ENCODE measurements around the gene CD248.
"Not testable (repeated sequence)": the region's sequence is repeated elsewhere in the genome, so short reads cannot be mapped to it uniquely, and the experiment has no call there.

The CD248 gene
- total RNA-seq: 0 to 1.8 (median 0.40) reads per million in 9 experiments

DNA sequence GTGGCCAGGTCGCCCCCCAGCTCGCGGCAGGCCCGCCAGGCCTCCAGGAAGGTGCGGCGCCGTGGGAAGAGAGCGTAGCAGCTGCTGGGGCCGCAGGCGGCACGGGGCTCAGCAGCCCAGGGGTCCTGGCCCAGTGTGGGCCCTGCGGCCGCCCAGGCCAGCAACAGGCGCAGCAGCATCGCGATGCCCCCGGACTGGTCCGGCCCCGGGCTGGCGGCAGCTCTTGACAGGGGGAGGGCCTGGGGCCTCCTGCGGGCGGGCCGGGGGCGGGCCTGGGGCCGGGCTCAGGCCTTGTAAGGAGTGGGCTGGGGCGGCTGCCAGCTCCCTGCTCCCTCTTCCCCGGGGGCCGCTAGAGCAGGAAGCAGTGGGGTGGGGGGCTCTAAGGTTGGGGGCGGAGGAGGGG is at the start of gene CD248:
CD248 (minus strand) TSS at position 196 of the 403 bp plus-strand sequence; CDS start at position 179, 17 bp downstream.
- peak within 1 kb of the TSS; percentile 63 to 87 for H3K4me3 Mint-ChIP-seq
- DNase-seq: no peak
- peak within 1 kb of the TSS; percentile 92 to 93 for H3K27ac Mint-ChIP-seq
- H3K4me1 Mint-ChIP-seq (ENCODE audit: low read depth in 2 of 2): peaks cover 34 to 38% of the 10 kb centered on the region in 2 donors
- H3K9me3 Mint-ChIP-seq: no peaks in the 10 kb centered on the region
- no peaks in the 10 kb centered on the region for H3K27me3 Mint-ChIP-seq
- peaks cover 20% of the 10 kb centered on the region for H3K36me3 Mint-ChIP-seq (ENCODE audit: insufficient read depth)
- ATAC-seq (replicated peaks): no peak

- no peak overlapping the region for H3K27ac Mint-ChIP-seq
- no peaks in the 10 kb centered on the region for H3K36me3 Mint-ChIP-seq (ENCODE audit: insufficient read depth)
- H3K4me3 Mint-ChIP-seq: no peak overlapping the region
- H3K4me1 Mint-ChIP-seq (ENCODE audit: low read depth in 2 of 2): peaks cover 0 to 6% of the 10 kb centered on the region in 2 donors
- no peak for ATAC-seq (replicated peaks)
- no peak for DNase-seq
- H3K27me3 Mint-ChIP-seq: no peaks in the 10 kb centered on the region
- no peaks in the 10 kb centered on the region for H3K9me3 Mint-ChIP-seq
Observed at GRCh38 chr11:66365711-66366619, 49.1 kb upstream of the CD248 start.

DNA sequence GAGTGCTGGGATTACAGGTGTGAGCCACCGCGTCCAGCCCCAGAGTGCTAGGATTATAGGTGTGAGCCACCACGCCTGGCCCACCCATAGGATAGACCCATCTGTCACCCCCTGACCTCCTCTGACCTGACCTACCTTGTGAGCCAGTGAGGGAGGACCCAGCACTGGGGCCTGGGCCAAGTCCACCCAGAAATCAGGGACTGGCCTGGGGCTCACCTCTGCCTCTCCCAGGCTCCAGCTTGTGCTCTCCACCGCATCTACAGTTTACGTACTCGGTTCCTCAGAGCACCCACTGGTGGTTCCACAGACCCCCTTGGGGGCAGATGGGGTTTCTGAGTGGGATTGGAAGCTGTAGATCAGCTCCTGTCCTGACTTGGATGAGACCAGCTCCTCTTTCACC is 48.3 kb upstream of the CD248 start:
- peaks cover 0 to 4% of the 10 kb centered on the region in 2 donors for H3K4me1 Mint-ChIP-seq (ENCODE audit: low read depth in 2 of 2)
- no peak overlapping the region for H3K4me3 Mint-ChIP-seq
- no peaks in the 10 kb centered on the region for H3K9me3 Mint-ChIP-seq
- ATAC-seq (replicated peaks): no peak
- H3K27ac Mint-ChIP-seq: no peak overlapping the region
- no peaks in the 10 kb centered on the region for H3K36me3 Mint-ChIP-seq (ENCODE audit: insufficient read depth)
- no peaks in the 10 kb centered on the region for H3K27me3 Mint-ChIP-seq
- no peak for DNase-seq

DNA sequence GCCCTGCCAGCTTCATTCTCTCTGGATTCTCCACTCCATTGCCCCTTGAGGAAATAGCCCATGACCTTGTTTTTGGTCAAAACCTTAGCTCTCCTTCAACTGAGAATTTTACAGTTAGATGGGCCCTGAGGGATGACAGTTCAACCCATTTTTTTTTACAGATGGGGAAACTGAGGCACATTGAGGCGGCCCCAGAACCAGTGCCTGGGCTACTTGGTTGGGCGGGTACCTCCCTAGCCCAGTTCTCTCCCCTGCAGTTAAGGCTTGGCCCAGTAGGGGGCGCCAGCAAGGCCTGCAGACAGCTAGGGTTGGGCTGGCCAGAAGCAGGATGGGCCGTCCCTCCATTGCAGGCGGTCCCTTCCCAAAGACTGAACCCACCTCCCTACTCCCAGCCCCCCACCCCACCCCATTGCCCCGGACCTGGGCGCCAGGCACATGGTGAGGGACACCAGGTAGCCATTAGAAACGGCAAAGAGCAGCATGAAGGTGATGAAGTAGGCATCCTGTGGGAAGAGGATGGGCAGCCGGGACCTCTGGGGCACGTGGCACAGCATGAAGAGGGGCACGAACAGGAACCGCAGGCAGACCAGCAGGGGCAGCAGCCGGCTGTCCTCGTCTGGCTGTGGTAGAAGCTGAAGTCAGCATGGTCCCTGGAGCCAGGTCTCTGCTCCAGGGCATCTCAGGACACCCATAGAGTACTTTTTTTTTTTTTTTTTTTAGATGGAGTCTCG is 47.1 kb upstream of the CD248 start:
- no peaks in the 10 kb centered on the region for H3K27me3 Mint-ChIP-seq
- H3K4me1 Mint-ChIP-seq (ENCODE audit: low read depth in 2 of 2): no peaks in the 10 kb centered on the region
- peak; percentile 69 for ATAC-seq (replicated peaks)
- no peak overlapping the region for H3K4me3 Mint-ChIP-seq
- peak overlapping the region in 1 of 2 donors; percentile 16 for H3K27ac Mint-ChIP-seq
- no peaks in the 10 kb centered on the region for H3K9me3 Mint-ChIP-seq
- DNase-seq: peak; percentile 61 to 63 (median 62)
- H3K36me3 Mint-ChIP-seq (ENCODE audit: insufficient read depth): no peaks in the 10 kb centered on the region

DNA sequence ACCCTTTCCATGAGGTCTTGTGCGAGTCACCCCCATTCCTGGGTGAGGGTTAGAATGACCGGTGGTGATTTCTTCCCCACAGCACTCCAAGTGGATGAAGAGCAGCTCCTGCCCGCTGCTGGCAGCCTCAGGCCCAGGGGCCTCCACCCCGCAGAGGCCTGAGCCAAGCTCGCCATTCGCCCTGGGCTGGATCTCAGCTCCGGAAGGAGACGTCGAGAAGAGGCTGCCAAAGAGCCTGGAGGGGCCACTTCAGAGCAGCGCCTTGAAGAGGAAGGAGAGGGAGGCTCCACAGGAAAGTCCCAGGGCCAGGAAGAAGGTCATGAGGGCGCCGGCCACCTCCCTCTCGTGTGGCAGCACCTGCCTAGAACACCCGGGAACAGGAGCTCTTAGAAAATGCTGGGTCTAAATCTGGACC is 46.4 kb upstream of the CD248 start:
- DNase-seq: no peak
- no peaks in the 10 kb centered on the region for H3K36me3 Mint-ChIP-seq (ENCODE audit: insufficient read depth)
- no peak for ATAC-seq (replicated peaks)
- H3K4me3 Mint-ChIP-seq: no peak overlapping the region
- H3K27ac Mint-ChIP-seq: no peak overlapping the region
- no peaks in the 10 kb centered on the region for H3K4me1 Mint-ChIP-seq (ENCODE audit: low read depth in 2 of 2)
- H3K27me3 Mint-ChIP-seq: no peaks in the 10 kb centered on the region
- no peaks in the 10 kb centered on the region for H3K9me3 Mint-ChIP-seq

DNA sequence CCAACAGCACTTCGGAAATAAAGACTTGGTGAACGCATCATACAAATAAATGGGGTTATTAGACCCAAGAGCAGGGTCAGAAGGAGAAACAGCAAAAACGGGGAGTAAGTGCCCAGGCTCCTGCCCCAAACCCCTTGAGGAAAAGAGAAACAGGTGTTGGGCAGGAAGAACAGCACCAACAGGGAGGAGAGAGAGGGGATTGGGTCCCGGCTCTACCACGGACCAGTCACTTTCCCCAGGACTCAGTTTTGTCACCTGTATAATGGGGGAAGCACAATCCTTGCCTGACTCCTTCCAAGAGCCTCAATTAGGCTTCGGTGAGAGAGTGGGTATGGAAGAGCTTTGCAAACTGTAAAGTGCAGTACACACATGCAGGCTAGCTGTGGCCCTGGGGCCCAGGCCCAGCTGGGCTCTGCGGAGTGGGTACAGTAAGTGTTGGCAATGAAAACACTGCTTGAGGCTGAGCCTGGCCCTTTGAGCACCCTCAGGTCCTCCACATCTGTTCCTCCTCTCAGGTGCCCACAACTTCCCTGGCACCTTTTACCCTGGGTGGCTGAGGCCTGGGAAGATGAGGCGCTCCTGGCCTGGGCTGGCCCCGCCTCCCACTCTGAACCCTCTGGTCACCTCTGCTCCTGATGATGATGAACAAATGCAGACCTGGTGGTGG is 45.8 kb upstream of the CD248 start:
- no peak overlapping the region for H3K4me3 Mint-ChIP-seq
- H3K4me1 Mint-ChIP-seq (ENCODE audit: low read depth in 2 of 2): no peaks in the 10 kb centered on the region
- no peak for ATAC-seq (replicated peaks)
- H3K36me3 Mint-ChIP-seq (ENCODE audit: insufficient read depth): no peaks in the 10 kb centered on the region
- no peaks in the 10 kb centered on the region for H3K27me3 Mint-ChIP-seq
- DNase-seq: no peak
- H3K27ac Mint-ChIP-seq: no peak overlapping the region
- H3K9me3 Mint-ChIP-seq: no peaks in the 10 kb centered on the region

DNA sequence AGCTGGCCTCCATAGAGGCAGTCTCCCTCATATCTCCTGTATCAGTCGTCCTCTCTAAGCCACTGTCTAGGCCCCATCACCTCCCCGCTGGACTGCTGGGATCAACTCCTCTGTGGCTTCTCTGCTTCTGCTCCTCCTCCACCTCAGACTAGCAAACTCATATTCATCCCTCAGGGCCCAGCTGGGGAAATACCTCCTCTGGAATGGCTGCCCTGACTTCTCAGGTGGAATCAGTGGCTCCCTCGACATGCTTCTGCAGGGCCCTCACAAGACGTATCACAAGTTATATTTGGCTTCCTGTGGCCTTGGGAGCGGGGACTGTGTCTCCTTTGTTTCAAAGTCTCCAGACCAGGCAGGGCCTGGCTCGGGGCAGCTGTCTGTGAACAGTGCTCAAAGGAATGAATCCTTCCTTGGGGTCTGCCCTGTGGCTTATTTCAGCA is 44.7 kb upstream of the CD248 start:
- Mint-ChIP-seq H3K36me3 (ENCODE audit: insufficient read depth) (no peaks in the 10 kb centered on the region), H3K9me3 (no peaks in the 10 kb centered on the region), H3K27me3 (no peaks in the 10 kb centered on the region), H3K4me3 (no peak overlapping the region), H3K4me1 (ENCODE audit: low read depth in 2 of 2) (no peaks in the 10 kb centered on the region), H3K27ac (no peak overlapping the region)
- DNase-seq (no peak), ATAC-seq (replicated peaks) (no peak)

DNA sequence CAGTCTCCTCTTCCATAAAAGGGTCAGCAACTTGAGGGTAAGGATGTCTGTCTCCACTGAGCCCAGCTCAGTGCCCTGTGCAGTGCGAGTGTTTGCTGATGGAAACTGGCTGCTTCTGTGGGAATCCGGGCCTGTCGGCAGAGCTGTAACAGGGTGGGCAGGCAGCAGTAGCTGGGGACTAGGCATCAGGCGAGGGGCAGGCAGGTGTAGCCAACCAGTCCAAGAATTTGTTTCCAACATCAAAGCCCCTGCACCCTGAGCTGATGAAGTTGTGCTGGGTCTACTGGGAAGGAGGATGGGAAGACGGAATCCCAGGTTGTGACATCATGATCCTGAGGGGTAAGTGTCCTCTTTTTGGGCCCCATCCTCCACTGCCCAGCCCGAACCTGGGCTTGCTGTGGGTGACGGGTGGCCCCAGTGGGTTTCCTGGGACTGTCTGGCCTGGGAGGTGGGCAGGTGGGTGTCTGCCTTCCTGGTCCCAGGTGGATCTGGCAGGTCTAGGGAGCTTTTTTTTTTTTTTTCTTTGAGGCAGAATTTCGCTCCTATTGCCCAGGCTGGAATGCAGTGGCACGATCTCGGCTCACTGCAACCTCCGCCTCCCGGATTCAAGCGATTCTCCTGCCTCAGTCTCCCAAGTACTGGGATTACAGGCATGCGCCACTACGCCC is 43.7 kb upstream of the CD248 start:
- no peaks in the 10 kb centered on the region for H3K9me3 Mint-ChIP-seq
- H3K4me3 Mint-ChIP-seq: no peak overlapping the region
- H3K27me3 Mint-ChIP-seq: no peaks in the 10 kb centered on the region
- no peak overlapping the region for H3K27ac Mint-ChIP-seq
- H3K4me1 Mint-ChIP-seq (ENCODE audit: low read depth in 2 of 2): no peaks in the 10 kb centered on the region
- ATAC-seq (replicated peaks) (no peak), DNase-seq (no peak)
- peaks cover 1% of the 10 kb centered on the region for H3K36me3 Mint-ChIP-seq (ENCODE audit: insufficient read depth)

DNA sequence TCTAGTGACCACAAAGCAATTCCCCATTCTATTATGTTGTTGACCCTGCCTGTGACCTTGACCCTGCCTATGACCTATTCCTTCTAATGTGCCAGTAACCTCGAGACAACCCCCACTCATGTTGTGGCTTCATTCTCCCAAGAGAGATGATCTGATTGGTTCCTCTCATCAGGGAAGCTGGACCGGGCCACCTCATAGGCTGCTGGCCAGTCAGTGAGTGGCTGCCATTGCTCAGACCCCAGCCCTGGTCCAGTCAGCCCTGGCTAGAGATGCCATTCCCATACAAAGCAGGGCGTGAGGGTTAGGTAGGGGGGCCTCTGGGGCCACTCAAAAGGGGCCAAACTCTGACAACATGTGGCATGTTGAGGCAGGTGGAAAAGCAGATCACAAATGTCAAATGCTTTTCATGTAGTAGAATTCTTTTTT is 42.8 kb upstream of the CD248 start:
- no peak for ATAC-seq (replicated peaks)

GRCh38 chr11:66350560-66351235 is 33.9 kb upstream of the CD248 start:
- not testable (repeated sequence) for H3K27ac Mint-ChIP-seq; H3K9me3 Mint-ChIP-seq; ATAC-seq (replicated peaks); H3K4me3 Mint-ChIP-seq; DNase-seq; H3K4me1 Mint-ChIP-seq (ENCODE audit: low read depth in 2 of 2); H3K27me3 Mint-ChIP-seq
- H3K36me3 Mint-ChIP-seq (ENCODE audit: insufficient read depth): peaks cover 33% of the 10 kb centered on the region

More for the DNA sequence above, 42.8 kb upstream of the CD248 start:
- peaks cover 3% of the 10 kb centered on the region for H3K36me3 Mint-ChIP-seq (ENCODE audit: insufficient read depth)
- no peaks in the 10 kb centered on the region for H3K9me3 Mint-ChIP-seq
- H3K4me1 Mint-ChIP-seq (ENCODE audit: low read depth in 2 of 2): no peaks in the 10 kb centered on the region
- H3K4me3 Mint-ChIP-seq: no peak overlapping the region
- no peak overlapping the region for H3K27ac Mint-ChIP-seq
- no peak for DNase-seq
- H3K27me3 Mint-ChIP-seq: no peaks in the 10 kb centered on the region

DNA sequence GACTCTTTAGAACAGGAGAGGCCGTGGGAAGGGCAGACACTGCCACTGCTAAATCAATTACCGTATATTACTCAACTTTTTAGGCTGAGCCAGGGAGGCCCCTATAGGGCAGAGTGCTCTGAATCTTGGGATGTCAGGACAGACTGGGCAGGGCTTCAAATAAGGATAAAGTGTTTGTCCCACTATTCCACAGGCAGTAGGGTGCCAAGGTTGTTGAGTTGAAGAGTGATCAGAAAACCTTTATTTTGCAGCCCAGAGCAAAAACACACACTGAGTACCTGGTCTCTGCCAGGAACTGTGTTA is 32.2 kb upstream of the CD248 start:
- Mint-ChIP-seq H3K9me3 (no peaks in the 10 kb centered on the region), H3K36me3 (ENCODE audit: insufficient read depth) (peaks cover 45% of the 10 kb centered on the region), H3K4me1 (ENCODE audit: low read depth in 2 of 2) (peaks cover 17 to 20% of the 10 kb centered on the region in 2 donors), H3K4me3 (peak overlapping the region; percentile 96 to 99), H3K27ac (peak overlapping the region; percentile 99 to 100), H3K27me3 (no peaks in the 10 kb centered on the region)
- ATAC-seq (replicated peaks): no peak
- no peak for DNase-seq

DNA sequence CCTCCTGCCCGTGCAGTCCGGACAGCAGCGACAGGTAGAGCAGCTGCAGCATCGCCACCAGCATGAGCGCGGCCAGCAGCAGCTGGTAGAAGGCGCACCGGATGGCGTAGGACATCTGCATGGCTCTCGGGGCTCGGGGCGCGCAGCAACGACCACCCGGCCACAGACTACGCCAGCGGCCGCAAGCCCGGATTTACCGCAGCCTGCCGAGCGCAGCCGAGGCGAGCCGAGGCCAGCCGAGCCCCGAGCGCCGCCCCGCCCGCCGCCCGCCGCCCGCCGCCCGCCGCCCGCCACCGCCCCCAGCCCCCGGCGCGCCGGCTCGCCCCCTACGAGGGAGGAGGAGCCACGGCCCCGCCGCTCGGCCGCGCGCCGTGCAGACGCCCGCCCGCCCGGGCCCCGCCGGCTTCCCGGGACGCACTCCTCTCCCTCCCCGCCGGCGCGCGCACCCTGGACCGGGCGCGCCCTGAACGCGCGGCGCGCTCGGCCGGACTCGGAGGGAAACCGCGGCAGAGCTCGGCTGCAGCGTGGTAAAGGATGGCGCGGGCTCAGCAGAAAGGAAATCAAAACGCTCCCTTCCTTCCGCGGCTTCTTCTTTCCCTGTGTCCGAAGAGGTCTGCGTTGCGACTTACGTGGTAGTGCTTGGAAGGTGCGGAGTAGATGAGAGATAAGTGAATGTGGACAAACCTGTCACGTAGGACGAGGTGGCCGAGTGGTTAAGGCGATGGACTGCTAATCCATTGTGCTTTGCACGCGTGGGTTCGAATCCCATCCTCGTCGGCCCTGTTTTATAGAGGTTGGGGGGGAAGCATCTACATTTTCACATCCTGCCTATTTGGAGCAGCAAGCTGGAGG is 30.8 kb upstream of the CD248 start, which contains the start of gene B4GAT1:
B4GAT1 (minus strand) TSS at position 205 of the 852 bp plus-strand sequence; CDS start at position 121, 84 bp downstream.
- H3K27ac Mint-ChIP-seq: peak within 1 kb of the TSS; percentile 99 to 100
- peaks cover 49% of the 10 kb centered on the region for H3K36me3 Mint-ChIP-seq (ENCODE audit: insufficient read depth)
- ATAC-seq (replicated peaks): peak; percentile 51
- no peaks in the 10 kb centered on the region for H3K27me3 Mint-ChIP-seq
- peak within 1 kb of the TSS; percentile 96 to 99 for H3K4me3 Mint-ChIP-seq
- H3K9me3 Mint-ChIP-seq: no peaks in the 10 kb centered on the region
- peaks cover 27 to 34% of the 10 kb centered on the region in 2 donors for H3K4me1 Mint-ChIP-seq (ENCODE audit: low read depth in 2 of 2)
- peak; percentile 75 to 82 (median 78) for DNase-seq
